ENCODE measurements around the gene BMP7.

BMP7 gene

GRCh38 chr20:57244221-57244585, 22.2 kb downstream of the BMP7 start:
- no peak for TF ChIP-seq ESRRG (CRISPR knock-in tag; IDR thresholded peaks at IDR 0.05)
- no peak for TF ChIP-seq TCF4 (CRISPR knock-in tag; IDR thresholded peaks at IDR 0.05; ENCODE audit: borderline replicate concordance)
- TF ChIP-seq PPARA (CRISPR knock-in tag; IDR thresholded peaks at IDR 0.05; ENCODE audit: borderline replicate concordance): no peak
- TF ChIP-seq ZFP3 (CRISPR knock-in tag; IDR thresholded peaks at IDR 0.05): no peak
- TF ChIP-seq ZNF565 (CRISPR knock-in tag; conservative IDR thresholded peaks at IDR 0.05; ENCODE audit: low read depth): no peak
- TF ChIP-seq RARB (CRISPR knock-in tag; IDR thresholded peaks at IDR 0.05): no peak
- TF ChIP-seq BACH2 (CRISPR knock-in tag; IDR thresholded peaks at IDR 0.05; ENCODE audit: borderline replicate concordance): no peak
- TF ChIP-seq ISL1 (CRISPR knock-in tag; IDR thresholded peaks at IDR 0.05): no peak
- no peak for TF ChIP-seq ZFP30 (CRISPR knock-in tag; IDR thresholded peaks at IDR 0.05)
- TF ChIP-seq CSRNP3 (CRISPR knock-in tag; IDR thresholded peaks at IDR 0.05): no peak
- no peak for TF ChIP-seq CSDC2 (CRISPR knock-in tag; IDR thresholded peaks at IDR 0.05)
- no peak for TF ChIP-seq ZC3H10 (CRISPR knock-in tag; IDR thresholded peaks at IDR 0.05)
- no peak for ATAC-seq

- ATAC-seq: no peak
- no peak for TF ChIP-seq ZNF565 (CRISPR knock-in tag; conservative IDR thresholded peaks at IDR 0.05; ENCODE audit: low read depth)
- no peak for TF ChIP-seq ZC3H10 (CRISPR knock-in tag; IDR thresholded peaks at IDR 0.05)
- no peak for TF ChIP-seq OSR1 (CRISPR knock-in tag; IDR thresholded peaks at IDR 0.05)
- TF ChIP-seq SNAI2 (CRISPR knock-in tag; IDR thresholded peaks at IDR 0.05): no peak
- no peak for TF ChIP-seq TCF4 (CRISPR knock-in tag; IDR thresholded peaks at IDR 0.05; ENCODE audit: borderline replicate concordance)
- no peak for TF ChIP-seq CSDC2 (CRISPR knock-in tag; IDR thresholded peaks at IDR 0.05)
- no peak for TF ChIP-seq ESRRG (CRISPR knock-in tag; IDR thresholded peaks at IDR 0.05)
- TF ChIP-seq ZFP3 (CRISPR knock-in tag; IDR thresholded peaks at IDR 0.05): no peak
- no peak for TF ChIP-seq GLIS3 (CRISPR knock-in tag; IDR thresholded peaks at IDR 0.05)
- no peak for TF ChIP-seq CREB5 (CRISPR knock-in tag; IDR thresholded peaks at IDR 0.05; ENCODE audit: low read depth)
- no peak for TF ChIP-seq ZFP30 (CRISPR knock-in tag; IDR thresholded peaks at IDR 0.05)
- no peak for TF ChIP-seq PATZ1 (CRISPR knock-in tag; IDR thresholded peaks at IDR 0.05; ENCODE audit: borderline replicate concordance)
- TF ChIP-seq ISL1 (CRISPR knock-in tag; IDR thresholded peaks at IDR 0.05): no peak
- TF ChIP-seq RARB (CRISPR knock-in tag; IDR thresholded peaks at IDR 0.05): no peak
- TF ChIP-seq BACH2 (CRISPR knock-in tag; IDR thresholded peaks at IDR 0.05; ENCODE audit: borderline replicate concordance): no peak
- TF ChIP-seq POU6F1 (CRISPR knock-in tag; IDR thresholded peaks at IDR 0.05; ENCODE audit: borderline replicate concordance, low read depth): no peak
- TF ChIP-seq TOX (CRISPR knock-in tag; IDR thresholded peaks at IDR 0.05; ENCODE audit: borderline replicate concordance): no peak
Observed at GRCh38 chr20:57243480-57244220, 22.8 kb downstream of the BMP7 start.

GRCh38 chr20:57242414-57242813, 24.0 kb downstream of the BMP7 start:
- no peak for ATAC-seq
- TF ChIP-seq PPARA (CRISPR knock-in tag; IDR thresholded peaks at IDR 0.05; ENCODE audit: borderline replicate concordance): no peak
- TF ChIP-seq ZFP30 (CRISPR knock-in tag; IDR thresholded peaks at IDR 0.05): no peak
- no peak for TF ChIP-seq CSDC2 (CRISPR knock-in tag; IDR thresholded peaks at IDR 0.05)
- no peak for TF ChIP-seq TSHZ2 (CRISPR knock-in tag; IDR thresholded peaks at IDR 0.05)
- TF ChIP-seq POU6F1 (CRISPR knock-in tag; IDR thresholded peaks at IDR 0.05; ENCODE audit: borderline replicate concordance, low read depth): no peak
- TF ChIP-seq PATZ1 (CRISPR knock-in tag; IDR thresholded peaks at IDR 0.05; ENCODE audit: borderline replicate concordance): no peak
- no peak for TF ChIP-seq ARNTL (CRISPR knock-in tag; IDR thresholded peaks at IDR 0.05; ENCODE audit: borderline replicate concordance, low read depth)
- no peak for TF ChIP-seq SNAI2 (CRISPR knock-in tag; IDR thresholded peaks at IDR 0.05)
- no peak for TF ChIP-seq TCF4 (CRISPR knock-in tag; IDR thresholded peaks at IDR 0.05; ENCODE audit: borderline replicate concordance)
- no peak for TF ChIP-seq CSRNP3 (CRISPR knock-in tag; IDR thresholded peaks at IDR 0.05)
